ENCODE measurements around the gene PLEKHM1. TPM values are rescaled to one million over a fixed set of nuclear protein-coding genes. Genes with fewer than 3 reads are reported as not detected.

Gene PLEKHM1
- total RNA-seq, 2 experiments from 2014 or later, result 21.3 to 22.1 TPM

DNA sequence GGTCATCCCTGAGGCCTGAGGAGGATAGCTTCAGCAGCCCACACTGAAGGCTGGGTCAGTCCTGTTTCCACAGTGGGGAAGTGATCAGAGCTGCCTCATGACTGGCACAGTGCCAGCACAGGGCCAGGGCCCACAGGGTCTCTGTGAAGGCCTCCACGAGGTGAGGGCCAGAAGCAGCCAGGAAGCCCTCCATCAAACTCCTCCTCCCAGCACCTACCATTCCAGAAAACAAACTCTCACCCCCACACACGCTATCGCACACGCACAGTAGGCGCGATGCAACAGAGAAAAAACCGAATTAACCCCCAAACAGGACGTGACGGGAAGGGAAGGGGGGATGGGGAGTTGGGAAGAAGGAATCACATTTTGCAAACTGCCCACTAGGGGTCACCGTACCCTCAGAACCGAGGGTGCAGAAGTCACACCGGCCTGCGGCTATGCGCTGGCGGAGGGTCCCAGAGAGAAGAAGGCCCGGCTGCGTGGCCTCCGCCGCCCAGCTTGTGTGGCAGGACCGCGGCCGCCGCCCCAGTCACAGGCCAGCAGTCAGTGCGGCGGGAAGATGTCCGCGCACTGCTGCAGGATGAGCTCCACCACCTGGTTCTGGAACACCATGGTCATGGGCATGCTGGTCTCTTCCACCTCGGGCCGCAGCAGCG lies 95.5 kb downstream of the PLEKHM1 start:
- CTCF ChIA-PET, result interaction anchor here (1.2 to 1.3 kb wide), 4 partner anchors 20 to 176 kb away, joined by 3 to 4 read pairs (median 4); no protein-coding TSS in a partner anchor
- H3K36me3 Mint-ChIP-seq, result peaks cover 21% of the 10 kb centered on the region
- H3K27me3 Mint-ChIP-seq, result no peaks in the 10 kb centered on the region
- no peak overlapping the region for H3K27ac Mint-ChIP-seq
- no peaks in the 10 kb centered on the region for H3K9me3 Mint-ChIP-seq
- H3K4me1 Mint-ChIP-seq (ENCODE audit: low read depth), result no peaks in the 10 kb centered on the region
- peak; percentile 51 for DNase-seq
- intact Hi-C loops (cut with micrococcal nuclease), result no loop called here
- no peak overlapping the region for H3K4me3 Mint-ChIP-seq
- POLR2A ChIA-PET, result no interaction called here

DNA sequence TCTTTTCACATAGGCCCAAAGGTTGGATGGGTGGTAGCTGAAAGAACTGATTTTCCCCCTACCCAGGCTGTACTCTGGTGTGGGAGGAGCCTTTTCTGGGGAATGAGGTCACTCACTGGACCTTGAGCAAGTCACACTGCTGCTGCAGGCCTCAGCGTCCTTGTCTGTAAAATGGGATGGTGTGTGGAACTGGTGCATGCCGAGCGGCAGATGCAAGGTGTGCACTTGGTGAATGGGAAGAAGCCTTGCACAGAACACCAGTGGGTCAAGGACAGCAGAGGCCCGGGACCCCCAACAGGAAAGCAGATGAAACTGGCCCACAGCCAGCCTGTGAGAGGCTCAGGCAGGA lies 96.0 kb downstream of the PLEKHM1 start:
- DNase-seq, result no peak
- ChIA-PET POLR2A (no interaction called here), CTCF (interaction anchor here (0.5 to 2.0 kb wide), 6 partner anchors 9 to 259 kb away, joined by 3 to 7 read pairs (median 4); partner anchors contain the start of gene ACBD4)
- Mint-ChIP-seq H3K9me3 (no peaks in the 10 kb centered on the region), H3K27ac (no peak overlapping the region), H3K36me3 (peaks cover 21% of the 10 kb centered on the region), H3K4me1 (ENCODE audit: low read depth) (no peaks in the 10 kb centered on the region), H3K4me3 (no peak overlapping the region), H3K27me3 (no peaks in the 10 kb centered on the region)
- intact Hi-C loops (cut with micrococcal nuclease), result no loop called here

DNA sequence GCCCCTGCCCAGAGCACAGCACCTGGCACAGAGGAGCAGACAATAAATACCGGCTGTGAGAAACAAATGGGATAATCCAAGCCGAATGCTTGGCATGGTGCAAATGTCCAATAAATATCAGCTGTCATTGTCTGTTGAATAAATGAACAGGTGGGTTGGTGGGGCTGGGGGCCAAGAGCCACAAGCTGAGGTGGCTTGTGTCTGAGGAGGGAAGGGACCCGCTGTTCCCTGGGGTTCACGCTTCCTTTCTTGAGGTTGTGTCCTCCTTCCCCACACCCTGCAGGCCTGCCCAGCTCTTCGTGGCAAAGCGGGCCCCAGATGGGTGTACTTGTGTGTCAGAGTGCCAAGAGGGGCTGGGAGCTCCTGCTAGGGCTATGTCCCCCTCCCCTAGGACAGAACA lies 96.4 kb downstream of the PLEKHM1 start:
- POLR2A ChIA-PET, result no interaction called here
- CTCF ChIA-PET, result interaction anchor here (0.5 to 2.0 kb wide), 6 partner anchors 9 to 259 kb away, joined by 3 to 7 read pairs (median 4); partner anchors contain the start of gene ACBD4
- no peak for DNase-seq
- Mint-ChIP-seq H3K36me3 (peaks cover 20% of the 10 kb centered on the region), H3K9me3 (no peaks in the 10 kb centered on the region), H3K4me3 (no peak overlapping the region), H3K27me3 (no peaks in the 10 kb centered on the region), H3K4me1 (ENCODE audit: low read depth) (peaks cover under 1% of the 10 kb centered on the region), H3K27ac (no peak overlapping the region)
- intact Hi-C loops (cut with micrococcal nuclease), result no loop called here

DNA sequence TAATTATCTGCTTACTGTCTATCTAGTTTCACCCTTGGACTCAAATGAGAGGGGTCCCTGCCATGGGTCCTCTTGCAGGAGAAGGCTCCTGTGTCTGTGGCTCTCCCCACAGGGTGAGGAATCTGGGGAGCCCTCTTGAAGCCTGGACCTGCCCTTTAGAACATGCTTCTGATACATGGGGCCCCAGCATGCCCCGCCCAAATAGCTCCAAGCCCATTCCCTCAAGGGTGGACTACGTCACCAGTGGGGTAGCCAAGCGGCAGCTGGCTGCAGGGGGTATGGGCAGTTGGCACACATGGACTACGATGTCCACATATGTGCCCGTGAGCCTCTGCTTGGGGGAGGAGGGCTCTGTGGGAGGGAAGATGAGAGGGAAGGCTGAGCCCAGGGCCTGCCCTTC lies 97.1 kb downstream of the PLEKHM1 start:
- Mint-ChIP-seq H3K9me3 (no peaks in the 10 kb centered on the region), H3K4me3 (no peak overlapping the region), H3K27ac (no peak overlapping the region), H3K36me3 (peaks cover 18% of the 10 kb centered on the region), H3K27me3 (no peaks in the 10 kb centered on the region), H3K4me1 (ENCODE audit: low read depth) (peaks cover 7% of the 10 kb centered on the region)
- POLR2A ChIA-PET, result no interaction called here
- no peak for DNase-seq
- CTCF ChIA-PET, result interaction anchor here (0.8 to 2.7 kb wide), 7 partner anchors 8 to 258 kb away, joined by 3 to 17 read pairs (median 6); partner anchors contain the start of gene ACBD4
- intact Hi-C loops (cut with micrococcal nuclease), result no loop called here

DNA sequence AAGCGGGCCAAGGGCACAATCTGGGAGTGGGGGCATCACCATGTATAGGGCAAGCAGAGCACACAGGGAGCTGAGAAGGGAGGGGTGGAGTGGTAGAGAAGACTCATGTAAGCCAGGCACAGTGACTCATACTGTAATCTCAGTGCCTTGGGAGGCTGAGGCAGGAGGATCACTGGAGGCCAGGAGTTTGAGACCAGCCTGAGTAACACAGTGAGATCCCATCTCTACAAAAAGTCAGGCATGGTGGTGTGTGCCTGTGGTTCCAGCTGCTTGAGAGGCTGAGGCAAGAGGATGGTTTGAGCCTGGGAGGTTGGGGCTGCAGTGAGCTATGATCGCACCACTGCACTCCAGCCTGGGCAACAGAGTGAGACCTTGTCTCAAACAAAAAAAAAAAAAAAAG lies 98.6 kb downstream of the PLEKHM1 start:
- no peak overlapping the region for H3K27ac Mint-ChIP-seq
- intact Hi-C loops (cut with micrococcal nuclease), result no loop called here

DNA sequence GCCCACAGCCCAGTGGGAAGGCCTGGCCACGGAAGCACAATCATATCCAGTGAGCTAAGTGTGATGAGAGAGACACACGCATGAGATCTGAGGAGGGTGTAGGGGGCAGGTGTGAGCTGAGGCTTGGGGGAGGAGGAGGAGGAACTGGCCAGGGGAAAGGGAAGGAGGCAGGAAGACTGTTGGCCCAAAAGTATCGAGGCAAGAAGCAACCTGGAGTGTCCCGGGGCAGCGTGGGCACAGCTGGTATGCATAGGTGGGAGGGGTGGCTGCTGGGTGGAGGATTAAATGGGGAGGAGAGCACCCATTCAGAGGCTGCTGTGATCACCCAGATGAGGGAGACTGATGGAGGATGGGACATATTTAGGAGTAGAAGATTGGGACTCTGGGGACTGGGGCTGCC lies 99.2 kb downstream of the PLEKHM1 start:
- POLR2A ChIA-PET, result no interaction called here
- CTCF ChIA-PET, result interaction anchor here (1.5 to 2.7 kb wide), 3 partner anchors 17 to 172 kb away, joined by 3 to 17 read pairs (median 8); no protein-coding TSS in a partner anchor
- H3K27ac Mint-ChIP-seq, result no peak overlapping the region
- peaks cover 5% of the 10 kb centered on the region for H3K36me3 Mint-ChIP-seq
- intact Hi-C loops (cut with micrococcal nuclease), result no loop called here
- peaks cover 7% of the 10 kb centered on the region for H3K27me3 Mint-ChIP-seq
- no peak for DNase-seq
- H3K4me1 Mint-ChIP-seq (ENCODE audit: low read depth), result peaks cover 7% of the 10 kb centered on the region
- no peak overlapping the region for H3K4me3 Mint-ChIP-seq
- no peaks in the 10 kb centered on the region for H3K9me3 Mint-ChIP-seq

More for the DNA sequence above, 98.6 kb downstream of the PLEKHM1 start:
- ChIA-PET POLR2A (interaction anchor here (1.7 kb wide), 1 partner anchor 171 kb away, joined by 6 read pairs; the partner anchor contains the start of gene FMNL1), CTCF (interaction anchor here (1.5 to 2.7 kb wide), 3 partner anchors 17 to 173 kb away, joined by 3 to 17 read pairs (median 8); no protein-coding TSS in a partner anchor)
- Mint-ChIP-seq H3K27me3 (peaks cover 7% of the 10 kb centered on the region), H3K9me3 (no peaks in the 10 kb centered on the region), H3K4me1 (ENCODE audit: low read depth) (peaks cover 7% of the 10 kb centered on the region), H3K36me3 (peaks cover 7% of the 10 kb centered on the region), H3K4me3 (no peak overlapping the region)
- no peak for DNase-seq

DNA sequence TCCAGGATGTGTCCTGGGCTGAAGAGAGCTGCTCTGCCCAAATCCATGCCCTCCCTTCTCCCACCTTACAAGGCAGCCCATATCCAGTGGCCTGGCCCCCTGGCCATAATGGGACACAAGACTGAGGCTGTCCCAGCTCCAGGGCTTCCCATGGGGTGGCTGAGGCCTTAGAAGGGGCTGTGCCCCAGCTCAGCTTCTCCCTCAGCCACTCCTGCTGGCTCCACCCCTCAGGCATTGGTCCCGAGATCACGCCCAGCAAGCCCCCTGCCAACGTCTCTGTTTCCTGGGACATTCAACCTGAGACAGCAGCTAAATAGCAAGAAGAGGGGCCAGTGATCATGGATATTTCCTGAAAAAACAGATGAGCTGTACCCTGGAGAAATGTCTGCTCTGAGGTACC lies 101.2 kb downstream of the PLEKHM1 start:
- Mint-ChIP-seq H3K27ac (no peak overlapping the region), H3K4me3 (no peak overlapping the region), H3K36me3 (no peaks in the 10 kb centered on the region), H3K27me3 (peaks cover 7% of the 10 kb centered on the region), H3K9me3 (no peaks in the 10 kb centered on the region), H3K4me1 (ENCODE audit: low read depth) (peaks cover 10% of the 10 kb centered on the region)
- intact Hi-C loops (cut with micrococcal nuclease), result loop anchor here (5.0 to 10.0 kb wide), 3 partner anchors 45 to 255 kb away; partner anchors contain the start of genes ACBD4, ARHGAP27, PLCD3 and SPATA32
- no peak for DNase-seq
- POLR2A ChIA-PET, result no interaction called here
- CTCF ChIA-PET, result interaction anchor here (0.5 to 10.7 kb wide), 7 partner anchors 9 to 170 kb away, joined by 3 to 249 read pairs (median 3); no protein-coding TSS in a partner anchor

DNA sequence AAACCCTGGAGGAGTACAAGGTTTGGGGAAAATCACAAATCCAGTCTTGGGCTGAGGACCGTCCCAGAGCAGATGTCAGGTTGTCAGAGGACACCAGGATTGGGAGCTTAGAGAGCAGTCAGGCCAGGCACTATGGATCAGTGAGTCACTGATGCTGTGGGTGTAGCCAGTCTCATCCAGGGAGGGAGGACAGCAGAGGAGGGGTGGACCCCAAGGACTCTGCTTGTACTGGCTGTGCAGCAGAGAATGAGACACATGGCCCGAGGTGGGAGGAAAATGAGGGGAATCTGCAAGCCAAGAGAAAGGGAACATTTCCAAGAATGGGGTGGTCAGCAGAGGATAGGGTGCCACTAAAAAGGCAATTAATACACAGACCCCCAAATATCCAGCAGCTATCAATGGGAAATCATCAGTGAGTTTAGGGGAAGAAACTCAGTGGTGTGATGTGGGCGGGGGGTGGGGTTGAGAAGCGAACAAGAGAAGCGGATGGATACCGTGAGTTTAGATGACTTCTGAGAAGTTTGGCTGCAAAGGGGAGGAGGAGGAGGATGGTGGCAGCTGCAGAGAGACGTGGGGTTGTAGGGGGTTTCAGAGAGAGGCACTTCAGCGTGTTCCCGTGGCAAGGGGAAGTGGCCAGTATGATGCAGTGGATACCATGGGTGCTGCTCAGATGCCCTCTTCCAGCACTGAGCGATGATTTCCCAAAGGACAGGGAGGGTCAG lies 101.8 kb downstream of the PLEKHM1 start:
- ChIA-PET POLR2A (no interaction called here), CTCF (interaction anchor here (0.5 to 10.7 kb wide), 11 partner anchors 70 to 237 kb away, joined by 3 to 249 read pairs (median 4); no protein-coding TSS in a partner anchor)
- Mint-ChIP-seq H3K27me3 (peaks cover 7% of the 10 kb centered on the region), H3K4me1 (ENCODE audit: low read depth) (peaks cover 13% of the 10 kb centered on the region), H3K4me3 (no peak overlapping the region), H3K9me3 (no peaks in the 10 kb centered on the region), H3K36me3 (no peaks in the 10 kb centered on the region), H3K27ac (no peak overlapping the region)
- intact Hi-C loops (cut with micrococcal nuclease), result loop anchor here (5.0 to 10.0 kb wide), 3 partner anchors 46 to 254 kb away; partner anchors contain the start of genes ACBD4, ARHGAP27, PLCD3 and SPATA32
- no peak for DNase-seq

DNA sequence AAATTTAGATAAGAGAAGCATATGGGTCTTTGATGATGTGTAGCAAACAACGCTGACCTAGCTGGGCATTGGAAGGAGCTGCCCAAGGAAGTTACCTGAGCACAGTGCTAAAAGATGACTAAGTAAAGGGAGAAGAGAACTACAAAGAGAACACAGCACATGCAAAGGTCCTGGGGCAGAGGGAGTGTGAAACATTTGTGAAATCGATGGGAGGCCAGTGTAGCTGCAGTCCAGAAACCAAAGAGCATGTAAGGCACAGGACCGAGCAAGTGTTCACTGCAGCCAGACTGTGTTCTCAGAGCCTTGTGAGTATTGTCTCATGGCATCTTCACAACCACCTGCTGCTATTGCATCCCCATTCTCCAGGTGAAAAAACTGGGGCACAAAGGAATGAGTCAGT lies 102.8 kb downstream of the PLEKHM1 start:
- CTCF ChIA-PET, result interaction anchor here (1.0 to 10.7 kb wide), 5 partner anchors 101 to 169 kb away, joined by 3 to 249 read pairs (median 9); no protein-coding TSS in a partner anchor

DNA sequence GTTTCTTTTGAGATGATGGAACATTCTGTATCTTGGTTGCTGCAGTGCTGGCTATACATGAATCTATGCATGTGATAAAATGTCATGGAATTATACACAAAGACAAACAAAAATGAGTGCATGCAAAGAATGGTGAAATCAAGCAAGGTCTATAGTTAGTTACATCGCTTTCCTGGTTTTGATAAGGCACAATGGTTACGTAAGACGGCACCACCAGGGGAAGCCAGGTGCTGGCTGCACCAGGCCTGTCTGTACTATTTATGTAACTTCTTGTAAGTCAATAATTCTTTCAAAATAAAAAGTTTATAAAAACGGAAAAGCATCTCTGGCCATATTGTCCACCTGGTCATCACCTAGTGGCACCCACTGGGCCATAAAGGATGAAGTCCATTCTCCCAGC lies 104.3 kb downstream of the PLEKHM1 start:
- H3K36me3 Mint-ChIP-seq, result no peaks in the 10 kb centered on the region
- POLR2A ChIA-PET, result interaction anchor here (1.6 kb wide), 1 partner anchor 109 kb away, joined by 4 read pairs; no protein-coding TSS in a partner anchor
- H3K4me1 Mint-ChIP-seq (ENCODE audit: low read depth), result peaks cover 13% of the 10 kb centered on the region
- no peak for DNase-seq
- intact Hi-C loops (cut with micrococcal nuclease), result loop anchor here (5.0 to 10.0 kb wide), 3 partner anchors 49 to 251 kb away; partner anchors contain the start of genes ACBD4, ARHGAP27, PLCD3 and SPATA32
- H3K27me3 Mint-ChIP-seq, result peaks cover 7% of the 10 kb centered on the region
- H3K27ac Mint-ChIP-seq, result no peak overlapping the region
- no peak overlapping the region for H3K4me3 Mint-ChIP-seq
- H3K9me3 Mint-ChIP-seq, result no peaks in the 10 kb centered on the region
- CTCF ChIA-PET, result interaction anchor here (0.7 to 10.7 kb wide), 36 partner anchors 8 to 251 kb away, joined by 3 to 249 read pairs (median 7); partner anchors contain the start of genes ACBD4, FMNL1, HEXIM2 and MAP3K14

More for the DNA sequence above, 102.8 kb downstream of the PLEKHM1 start:
- Mint-ChIP-seq H3K27ac (no peak overlapping the region), H3K9me3 (no peaks in the 10 kb centered on the region), H3K4me1 (ENCODE audit: low read depth) (peaks cover 13% of the 10 kb centered on the region), H3K36me3 (no peaks in the 10 kb centered on the region), H3K27me3 (peaks cover 7% of the 10 kb centered on the region), H3K4me3 (no peak overlapping the region)
- DNase-seq, result no peak
- POLR2A ChIA-PET, result no interaction called here
- intact Hi-C loops (cut with micrococcal nuclease), result loop anchor here (5.0 to 10.0 kb wide), 3 partner anchors 47 to 253 kb away; partner anchors contain the start of genes ACBD4, ARHGAP27, PLCD3 and SPATA32
